ENCODE results near the gene CEMIP2.

GRCh38 chr9:71675105-71675856 lies 93.0 kb downstream of the CEMIP2 start:
- TF ChIP-seq, protein P1, sequence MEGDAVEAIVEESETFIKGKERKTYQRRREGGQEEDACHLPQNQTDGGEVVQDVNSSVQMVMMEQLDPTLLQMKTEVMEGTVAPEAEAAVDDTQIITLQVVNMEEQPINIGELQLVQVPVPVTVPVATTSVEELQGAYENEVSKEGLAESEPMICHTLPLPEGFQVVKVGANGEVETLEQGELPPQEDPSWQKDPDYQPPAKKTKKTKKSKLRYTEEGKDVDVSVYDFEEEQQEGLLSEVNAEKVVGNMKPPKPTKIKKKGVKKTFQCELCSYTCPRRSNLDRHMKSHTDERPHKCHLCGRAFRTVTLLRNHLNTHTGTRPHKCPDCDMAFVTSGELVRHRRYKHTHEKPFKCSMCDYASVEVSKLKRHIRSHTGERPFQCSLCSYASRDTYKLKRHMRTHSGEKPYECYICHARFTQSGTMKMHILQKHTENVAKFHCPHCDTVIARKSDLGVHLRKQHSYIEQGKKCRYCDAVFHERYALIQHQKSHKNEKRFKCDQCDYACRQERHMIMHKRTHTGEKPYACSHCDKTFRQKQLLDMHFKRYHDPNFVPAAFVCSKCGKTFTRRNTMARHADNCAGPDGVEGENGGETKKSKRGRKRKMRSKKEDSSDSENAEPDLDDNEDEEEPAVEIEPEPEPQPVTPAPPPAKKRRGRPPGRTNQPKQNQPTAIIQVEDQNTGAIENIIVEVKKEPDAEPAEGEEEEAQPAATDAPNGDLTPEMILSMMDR (IDR thresholded peaks at IDR 0.05; ENCODE audit: extremely low read depth in 1 of 2, insufficient read depth in 1 of 2, low read depth in 1 of 2, low read length in 2 of 2) = no peak
- TF ChIP-seq EZH2 (IDR thresholded peaks at IDR 0.05; ENCODE audit: borderline replicate concordance, low read depth, low read length, severe bottlenecking) (no peak), MYC (IDR thresholded peaks at IDR 0.05; ENCODE audit: low read depth, low read length) (no peak)
